NCI-H146 treated with DMSO at 0.1 percent for 48 hours (cell line): ENCODE measurements around the gene KCNK18.
A peak's percentile ranks its signal among the peaks of the same experiment; 100 is the strongest.

Experiments used
- DNase-seq: peaks from one replicate; lab custom pipeline; 2025; ENCODE audit not compliant: unreplicated experiment; lab: John Stamatoyannopoulos, UW

Gene KCNK18

GRCh38 chr10:117249493-117250093 lies 52.3 kb downstream of the KCNK18 start:
- no peak for DNase-seq

DNA sequence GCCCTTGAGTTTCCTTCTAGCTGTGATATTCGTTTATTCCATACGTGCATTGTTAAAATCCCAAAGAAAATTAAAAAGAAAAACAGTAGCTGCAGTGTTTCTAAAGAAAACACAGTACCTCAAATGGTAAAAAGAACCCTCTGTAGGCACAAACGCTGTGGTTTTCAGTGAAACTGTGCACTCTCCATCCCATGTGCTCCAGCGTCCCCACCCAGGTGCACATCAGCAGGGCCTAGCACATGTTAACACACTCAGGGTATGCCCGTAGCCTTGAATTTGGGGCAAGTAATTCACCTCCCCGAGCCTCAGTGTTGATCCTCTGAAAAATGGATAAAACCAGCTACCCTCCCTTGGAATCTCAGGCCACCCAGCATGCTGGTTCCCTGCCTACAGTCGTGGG lies 53.1 kb downstream of the KCNK18 start:
- DNase-seq = no peak

GRCh38 chr10:117253908-117254307 lies 56.6 kb downstream of the KCNK18 start:
- no peak for DNase-seq

GRCh38 chr10:117254338-117254737 lies 57.0 kb downstream of the KCNK18 start:
- DNase-seq = no peak

DNA sequence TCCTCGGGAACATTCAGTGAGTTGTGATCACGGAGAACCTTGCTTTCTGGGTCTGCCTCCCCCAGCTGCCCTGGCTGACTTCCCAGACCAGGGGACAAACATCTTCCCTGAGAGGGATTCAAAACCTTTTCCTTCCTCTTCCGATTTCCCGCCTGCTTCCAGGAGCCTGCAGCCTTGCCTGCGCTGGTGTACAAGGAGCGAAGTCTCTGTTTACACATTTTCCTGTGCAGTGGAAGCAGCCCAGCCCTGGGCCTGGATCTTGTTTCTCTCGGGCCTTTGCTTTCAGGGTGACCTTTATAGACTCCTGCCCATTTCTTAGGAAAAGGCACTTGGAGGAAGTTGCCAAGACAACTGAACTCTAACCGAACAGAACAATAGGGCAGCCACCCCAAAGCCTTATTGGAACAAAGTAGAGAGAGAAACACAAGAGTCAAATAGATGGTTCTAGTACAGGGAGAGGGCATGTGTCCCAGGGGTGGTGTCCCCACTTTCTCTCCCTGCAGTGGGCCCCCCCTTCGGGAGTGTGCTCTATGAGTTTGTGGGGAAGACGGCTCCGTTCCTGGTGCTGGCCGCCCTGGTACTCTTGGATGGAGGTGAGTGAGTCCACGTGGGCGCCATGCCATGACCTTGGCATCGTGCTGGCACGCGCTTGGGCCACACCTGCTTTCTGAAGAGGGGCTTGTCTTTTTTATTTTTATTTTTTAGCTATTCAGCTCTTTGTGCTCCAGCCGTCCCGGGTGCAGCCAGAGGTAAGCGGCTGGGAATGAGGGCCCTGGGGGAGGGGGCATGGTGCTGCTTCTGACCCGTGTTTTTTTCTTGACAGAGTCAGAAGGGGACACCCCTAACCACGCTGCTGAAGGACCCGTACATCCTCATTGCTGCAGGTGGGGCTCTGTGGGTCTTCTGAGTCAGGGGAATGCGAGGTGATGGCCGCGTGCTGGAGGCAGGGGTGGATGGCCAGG lies 57.8 kb downstream of the KCNK18 start:
- DNase-seq = no peak

DNA sequence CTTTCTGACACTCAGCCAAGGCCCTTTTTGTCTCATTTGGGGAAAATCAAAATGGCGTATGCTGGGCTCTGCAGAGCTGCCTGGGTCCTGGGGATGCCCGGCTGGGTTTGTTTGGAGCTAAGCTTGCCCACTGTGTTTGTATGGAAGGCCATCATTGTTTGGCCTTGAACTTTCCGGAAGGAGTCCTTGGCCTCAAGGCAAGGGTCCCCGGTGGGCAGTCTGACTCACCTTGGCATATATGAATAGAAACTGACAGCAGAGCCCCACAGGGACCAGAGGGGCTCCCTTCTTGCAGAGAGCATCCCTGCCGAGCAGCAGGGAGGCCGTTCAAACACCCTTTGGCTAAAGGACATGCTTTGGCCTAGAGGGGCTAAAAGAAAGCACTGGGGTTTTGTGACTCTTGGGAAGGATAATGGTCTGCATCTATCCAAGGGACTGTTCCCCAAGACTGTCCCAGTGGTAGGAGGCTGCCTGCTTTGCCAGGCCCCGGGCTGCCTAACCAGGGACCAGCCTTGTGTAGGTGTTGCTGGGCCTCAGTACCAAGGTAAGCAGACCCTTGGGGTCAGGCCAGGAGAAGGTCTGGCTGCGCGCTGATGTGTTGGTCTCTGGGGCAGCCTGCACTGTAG lies 58.7 kb downstream of the KCNK18 start:
- DNase-seq = no peak

DNA sequence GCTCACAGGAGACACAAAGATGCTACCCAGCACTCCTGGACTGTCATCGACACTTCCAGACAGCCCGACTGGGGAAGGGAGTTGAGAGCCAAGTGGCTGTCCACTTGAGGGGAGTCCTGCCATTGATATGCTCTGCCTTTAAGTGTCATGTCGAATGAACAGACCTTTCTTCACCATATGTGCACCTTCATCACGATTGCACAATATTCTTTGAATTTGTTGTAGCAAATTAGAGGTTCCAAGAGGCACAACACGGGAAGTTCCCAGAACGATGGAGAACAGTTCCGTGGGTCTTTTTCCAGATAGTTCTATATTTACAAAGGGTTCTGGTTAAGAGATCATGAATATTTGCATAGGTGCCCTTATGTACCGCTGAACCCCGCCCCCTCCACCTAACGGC lies 59.6 kb downstream of the KCNK18 start:
- no peak for DNase-seq

- DNase-seq = peak; percentile 61
Observed at GRCh38 chr10:117257721-117258120, 60.4 kb downstream of the KCNK18 start.

- no peak for DNase-seq
Observed at GRCh38 chr10:117259279-117259678, 62.0 kb downstream of the KCNK18 start.
